ENCODE data around the gene EXOC1L. TPM values are rescaled to one million over a fixed set of nuclear protein-coding genes. Genes with fewer than 3 reads are reported as not detected.

Gene EXOC1L
- total RNA-seq, 1 experiment from 2014 or later: not detected

DNA sequence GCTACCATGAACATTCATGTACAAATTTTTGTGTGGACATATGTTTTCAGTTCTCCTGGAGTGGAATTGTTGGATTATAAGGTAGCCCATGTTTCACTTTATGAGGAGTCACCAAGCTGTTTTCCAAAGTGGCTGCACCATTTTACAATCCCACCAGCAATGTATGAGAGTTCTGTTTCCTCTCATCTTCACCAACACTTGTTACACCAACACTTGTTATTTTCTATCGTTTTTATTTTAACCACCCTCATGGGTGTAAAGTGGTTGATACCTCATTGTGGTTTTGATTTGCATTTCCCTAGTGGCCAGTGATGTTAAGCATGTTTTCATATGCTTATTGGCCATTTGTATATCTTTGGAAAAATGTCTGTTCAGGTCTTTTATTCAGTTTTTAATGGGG lies 38.0 kb downstream of the EXOC1L start:
- Mint-ChIP-seq H3K4me3 (ENCODE audit: unreplicated experiment) (no peak overlapping the region), H3K27me3 (ENCODE audit: insufficient read depth, unreplicated experiment) (no peaks in the 10 kb centered on the region), H3K9me3 (ENCODE audit: unreplicated experiment) (no peaks in the 10 kb centered on the region), H3K27ac (ENCODE audit: low read depth, unreplicated experiment) (no peak overlapping the region), H3K36me3 (ENCODE audit: insufficient read depth, unreplicated experiment) (peaks cover 19% of the 10 kb centered on the region), H3K4me1 (ENCODE audit: insufficient read depth, unreplicated experiment) (peaks cover under 1% of the 10 kb centered on the region)
- ChIA-PET POLR2A (interaction anchor here (0.7 kb wide), 1 partner anchor 103 kb away, joined by 3 read pairs; no protein-coding TSS in a partner anchor), CTCF (no interaction called here)
- no TSS peak for BruUV-seq (replicated peaks)
- DNase-seq (ENCODE audit: unreplicated experiment): no peak
- TF ChIP-seq, protein P1, sequence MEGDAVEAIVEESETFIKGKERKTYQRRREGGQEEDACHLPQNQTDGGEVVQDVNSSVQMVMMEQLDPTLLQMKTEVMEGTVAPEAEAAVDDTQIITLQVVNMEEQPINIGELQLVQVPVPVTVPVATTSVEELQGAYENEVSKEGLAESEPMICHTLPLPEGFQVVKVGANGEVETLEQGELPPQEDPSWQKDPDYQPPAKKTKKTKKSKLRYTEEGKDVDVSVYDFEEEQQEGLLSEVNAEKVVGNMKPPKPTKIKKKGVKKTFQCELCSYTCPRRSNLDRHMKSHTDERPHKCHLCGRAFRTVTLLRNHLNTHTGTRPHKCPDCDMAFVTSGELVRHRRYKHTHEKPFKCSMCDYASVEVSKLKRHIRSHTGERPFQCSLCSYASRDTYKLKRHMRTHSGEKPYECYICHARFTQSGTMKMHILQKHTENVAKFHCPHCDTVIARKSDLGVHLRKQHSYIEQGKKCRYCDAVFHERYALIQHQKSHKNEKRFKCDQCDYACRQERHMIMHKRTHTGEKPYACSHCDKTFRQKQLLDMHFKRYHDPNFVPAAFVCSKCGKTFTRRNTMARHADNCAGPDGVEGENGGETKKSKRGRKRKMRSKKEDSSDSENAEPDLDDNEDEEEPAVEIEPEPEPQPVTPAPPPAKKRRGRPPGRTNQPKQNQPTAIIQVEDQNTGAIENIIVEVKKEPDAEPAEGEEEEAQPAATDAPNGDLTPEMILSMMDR (IDR thresholded peaks at IDR 0.05; ENCODE audit: unreplicated experiment): no peak
- intact Hi-C loops (cut with micrococcal nuclease): no loop called here

DNA sequence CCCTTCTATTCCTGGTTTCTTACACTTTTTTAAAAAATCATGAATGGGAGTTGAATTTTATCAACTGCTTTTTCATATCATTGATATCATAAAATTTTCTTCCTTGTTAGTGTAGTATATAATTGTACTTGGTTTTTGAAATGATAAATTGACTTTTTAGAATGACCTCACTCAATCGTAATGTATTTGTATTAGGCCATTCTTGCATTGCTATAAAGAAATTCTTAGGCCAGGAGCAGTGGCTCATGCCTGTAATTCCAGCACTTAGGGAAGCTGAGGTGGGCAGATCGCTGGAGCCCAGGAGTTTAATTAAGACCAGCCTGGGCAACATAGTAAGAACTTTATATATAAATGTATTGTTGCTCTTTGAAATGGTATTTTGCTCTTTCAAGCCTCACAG lies 40.1 kb downstream of the EXOC1L start:
- no peaks in the 10 kb centered on the region for H3K4me1 Mint-ChIP-seq (ENCODE audit: insufficient read depth, unreplicated experiment)
- intact Hi-C loops (cut with micrococcal nuclease): no loop called here
- no peak for DNase-seq (ENCODE audit: unreplicated experiment)
- no peaks in the 10 kb centered on the region for H3K9me3 Mint-ChIP-seq (ENCODE audit: unreplicated experiment)
- no peak overlapping the region for H3K27ac Mint-ChIP-seq (ENCODE audit: low read depth, unreplicated experiment)
- no peaks in the 10 kb centered on the region for H3K27me3 Mint-ChIP-seq (ENCODE audit: insufficient read depth, unreplicated experiment)
- H3K4me3 Mint-ChIP-seq (ENCODE audit: unreplicated experiment): no peak overlapping the region
- H3K36me3 Mint-ChIP-seq (ENCODE audit: insufficient read depth, unreplicated experiment): peaks cover 28% of the 10 kb centered on the region
- ChIA-PET CTCF (interaction anchor here (0.7 kb wide), 1 partner anchor 469 kb away, joined by 3 read pairs; no protein-coding TSS in a partner anchor), POLR2A (interaction anchor here (0.6 kb wide), 1 partner anchor 35 kb away, joined by 3 read pairs; no protein-coding TSS in a partner anchor)
- TF ChIP-seq, protein P1 (IDR thresholded peaks at IDR 0.05; ENCODE audit: unreplicated experiment): no peak
- BruUV-seq (replicated peaks): no TSS peak

- POLR2A ChIA-PET: interaction anchor here (0.7 to 6.4 kb wide), 8 partner anchors 10 to 572 kb away, joined by 3 to 87 read pairs (median 6); partner anchors contain the start of genes EXOC1 and PAICS
- no peaks in the 10 kb centered on the region for H3K9me3 Mint-ChIP-seq (ENCODE audit: unreplicated experiment)
- no peak for DNase-seq (ENCODE audit: unreplicated experiment)
- peaks cover 50% of the 10 kb centered on the region for H3K36me3 Mint-ChIP-seq (ENCODE audit: insufficient read depth, unreplicated experiment)
- peak overlapping the region; percentile 89 for H3K27ac Mint-ChIP-seq (ENCODE audit: low read depth, unreplicated experiment)
- TF ChIP-seq, protein P1 (IDR thresholded peaks at IDR 0.05; ENCODE audit: unreplicated experiment): no peak
- no peaks in the 10 kb centered on the region for H3K27me3 Mint-ChIP-seq (ENCODE audit: insufficient read depth, unreplicated experiment)
- no TSS peak for BruUV-seq (replicated peaks)
- no peak overlapping the region for H3K4me3 Mint-ChIP-seq (ENCODE audit: unreplicated experiment)
- intact Hi-C loops (cut with micrococcal nuclease): loop anchor here (1.0 to 5.0 kb wide), 3 partner anchors 107 to 467 kb away; partner anchors contain the start of gene TMEM165
- peaks cover 22% of the 10 kb centered on the region for H3K4me1 Mint-ChIP-seq (ENCODE audit: insufficient read depth, unreplicated experiment)
- CTCF ChIA-PET: interaction anchor here (1.0 to 1.6 kb wide), 2 partner anchors 12 to 420 kb away, joined by 4 to 6 read pairs; no protein-coding TSS in a partner anchor
Observed at GRCh38 chr4:55864577-55865223, 45.1 kb downstream of the EXOC1L start.

- POLR2A ChIA-PET: interaction anchor here (0.6 to 6.4 kb wide), 16 partner anchors 10 to 571 kb away, joined by 3 to 87 read pairs (median 4); partner anchors contain the start of genes EXOC1 and PAICS
- Mint-ChIP-seq H3K27ac (ENCODE audit: low read depth, unreplicated experiment) (peak overlapping the region; percentile 89), H3K9me3 (ENCODE audit: unreplicated experiment) (no peaks in the 10 kb centered on the region), H3K4me1 (ENCODE audit: insufficient read depth, unreplicated experiment) (peaks cover 22% of the 10 kb centered on the region), H3K4me3 (ENCODE audit: unreplicated experiment) (peak overlapping the region; percentile 57), H3K36me3 (ENCODE audit: insufficient read depth, unreplicated experiment) (peaks cover 56% of the 10 kb centered on the region), H3K27me3 (ENCODE audit: insufficient read depth, unreplicated experiment) (no peaks in the 10 kb centered on the region)
- CTCF ChIA-PET: interaction anchor here (0.6 to 2.9 kb wide), 11 partner anchors 13 to 894 kb away, joined by 3 to 13 read pairs (median 4); no protein-coding TSS in a partner anchor
- peak; percentile 48 for DNase-seq (ENCODE audit: unreplicated experiment)
- no TSS peak for BruUV-seq (replicated peaks)
- TF ChIP-seq, protein P1 (IDR thresholded peaks at IDR 0.05; ENCODE audit: unreplicated experiment): no peak
- intact Hi-C loops (cut with micrococcal nuclease): loop anchor here (1.0 to 5.0 kb wide), 3 partner anchors 108 to 468 kb away; partner anchors contain the start of gene TMEM165
Observed at GRCh38 chr4:55865228-55865806, 45.7 kb downstream of the EXOC1L start.

All from MCF 10A (cell line).